HT1080 (cell line): ENCODE results near the gene SP9. TPM values are rescaled to one million over a fixed set of nuclear protein-coding genes. Genes with fewer than 3 reads are reported as not detected.
A peak's percentile ranks its signal among the peaks of the same experiment; 100 is the strongest.

ENCODE experiments used
- DNase-seq: peaks from one replicate; pipeline ENCODE4 v3.0.0-alpha.2; 2015; ENCODE audit warnings: low read depth
- total RNA-seq: library from RNA; depleted of rRNA; stranded (reverse); fragments of >200 nt; shearing (Covaris generic); gene quantifications from 2 replicates; pipeline ENCODE4 v1.2.3, GENCODE V29; 2014

The SP9 gene
- total RNA-seq, 1 experiment from 2014 or later: not detected

- no peak for DNase-seq
Observed at GRCh38 chr2:174333372-174334277, 1.1 kb upstream of the SP9 start.

- DNase-seq: no peak
Observed at GRCh38 chr2:174334278-174334715, 457 bp upstream of the SP9 start.

- DNase-seq: no peak
Observed at GRCh38 chr2:174335254-174335987, 667 bp downstream of the SP9 start.

GRCh38 chr2:174335988-174336500 is 1.3 kb downstream of the SP9 start:
- no peak for DNase-seq

- DNase-seq: no peak
Observed at GRCh38 chr2:174336501-174337336, 2.0 kb downstream of the SP9 start.

GRCh38 chr2:174337337-174338146 is 2.8 kb downstream of the SP9 start:
- no peak for DNase-seq

- DNase-seq: no peak
Observed at GRCh38 chr2:174338147-174338605, 3.4 kb downstream of the SP9 start.

GRCh38 chr2:174338671-174339560 is 4.2 kb downstream of the SP9 start:
- DNase-seq: no peak

- DNase-seq: no peak
Observed at GRCh38 chr2:174339561-174340399, 5.0 kb downstream of the SP9 start.

GRCh38 chr2:174340400-174341292 is 5.9 kb downstream of the SP9 start:
- no peak for DNase-seq

- peak; percentile 83 for DNase-seq
Observed at GRCh38 chr2:174341293-174341994, 6.7 kb downstream of the SP9 start.

- no peak for DNase-seq
Observed at GRCh38 chr2:174341995-174342685, 7.4 kb downstream of the SP9 start.

- no peak for DNase-seq
Observed at GRCh38 chr2:174342686-174343342, 8.1 kb downstream of the SP9 start.

GRCh38 chr2:174343343-174343622 is 8.5 kb downstream of the SP9 start:
- DNase-seq: no peak

GRCh38 chr2:174343623-174344455 is 9.1 kb downstream of the SP9 start:
- no peak for DNase-seq
